Body of pancreas (tissue), 4 donors: ENCODE results near the gene PRKAG2. TPM values are rescaled to one million over a fixed set of nuclear protein-coding genes. Genes with fewer than 3 reads are reported as not detected.

ENCODE experiments used
- ATAC-seq: fragments of 150-250 bp; one replicate; pipeline ENCODE4 v1.9.1; 2016
- DNase-seq, 4 donors: peaks; one replicate each; pipeline ENCODE4 v3.0.0-alpha.2; 2019
- H3K27ac ChIP-seq, 4 donors: fragments of 200-600 bp; sonication (generic); 1 replicate in 3 of 4; 2 replicates in 1 of 4; pipeline versions ENCODE4 v1.5.1 to v1.6.1; 2016 to 2019; ENCODE audit warnings: mild to moderate bottlenecking in 1 of 4, mixed read lengths in 1 of 4, moderate library complexity in 1 of 4
- H3K27me3 ChIP-seq, 2 donors: fragments of 200-600 bp; sonication (generic); one replicate each; pipeline ENCODE4 v1.6.0; 2016; ENCODE audit warnings: mild to moderate bottlenecking in 1 of 2
- H3K36me3 ChIP-seq, 2 donors: fragments of 200-600 bp; sonication (generic); replicated peaks in 1 of 2; 2 replicates each; pipeline ENCODE4 v1.5.1; 2016; ENCODE audit warnings: low read depth in 2 of 2; ENCODE audit not compliant: insufficient read depth in 1 of 2
- H3K4me1 ChIP-seq: fragments of 200-600 bp; sonication (generic); one replicate; pipeline ENCODE4 v1.6.0; 2016
- H3K4me3 ChIP-seq, 2 donors: fragments of 200-600 bp; sonication (generic); 1 replicate in 1 of 2; 2 replicates in 1 of 2; pipeline ENCODE4 v1.5.1; 2016 to 2019
- H3K9me3 ChIP-seq, 3 donors: fragments of 200-600 bp; sonication (generic); 1 replicate in 2 of 3; 2 replicates in 1 of 3; pipeline ENCODE4 v1.5.1; 2016
- CTCF ChIP-seq, 7 experiments: fragments of 450-650 bp in 4 of 7; fragments of 200-600 bp in 3 of 7; sonication (generic) in 3 of 7; IDR thresholded peaks; one replicate each; pipeline ENCODE4 v1.5.1; 2016 to 2019; ENCODE audit warnings: antibody characterized with exemption in 7 of 7
- POLR2A ChIP-seq, 3 donors: fragments of 450-650 bp; IDR thresholded peaks; one replicate each; pipeline ENCODE4 v1.6.1; 2016; ENCODE audit warnings: antibody characterized with exemption in 3 of 3, mild to moderate bottlenecking in 2 of 3
- WGBS, 2 donors: methylation state at CpG; one replicate each; pipeline ENCODE4 v1.1.5; 2017; 5-methylcytosine and 5-hydroxymethylcytosine counted together
- intact Hi-C: fragments of 100-400 bp; cut with DNase I; formaldehyde crosslinking; loops from one replicate; pipeline ENCODE4 v1.15.1; 2023
- total RNA-seq, 2 donors: library from RNA; depleted of rRNA; stranded (reverse); fragments of >200 nt; gene quantifications; one replicate each; pipeline ENCODE4 v1.1.0, GENCODE V29; 2016

PRKAG2 gene
- total RNA-seq, 2 donors from 2014 or later = 9.9 to 24.4 TPM

DNA sequence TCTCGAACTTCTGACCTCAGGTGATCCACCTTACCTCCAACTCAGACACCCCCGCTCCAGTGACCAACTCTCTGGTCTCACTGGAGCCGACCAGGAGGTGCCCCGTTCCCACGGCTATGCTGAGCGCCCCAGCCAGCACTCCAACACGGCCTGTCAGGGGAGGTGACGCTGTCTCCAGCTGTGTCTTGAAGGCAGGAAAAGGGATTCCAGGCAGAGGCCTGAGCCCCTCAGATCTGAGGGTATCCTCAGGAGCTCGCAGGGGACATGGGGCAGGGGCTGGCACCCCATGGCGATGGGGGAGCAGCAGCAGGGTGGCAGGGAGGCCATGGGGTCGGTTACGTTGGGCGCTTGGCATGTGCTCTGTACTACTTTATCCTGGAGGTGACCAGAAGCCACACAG is 262.9 kb downstream of the PRKAG2 start:
- TF ChIP-seq CTCF (IDR thresholded peaks at IDR 0.05) (no peak), POLR2A (IDR thresholded peaks at IDR 0.05) (no peak)
- Histone ChIP-seq H3K4me3 (no peak overlapping the region), H3K36me3 (no peaks in the 10 kb centered on the region), H3K27ac (no peak overlapping the region), H3K9me3 (no peaks in the 10 kb centered on the region), H3K4me1 (peaks cover 23% of the 10 kb centered on the region), H3K27me3 (no peaks in the 10 kb centered on the region)
- DNase-seq (no peak), ATAC-seq (no peak)
- WGBS, 2 donors = 92 to 96% methylated on average over 9 to 11 of the region's 13 CpGs
- intact Hi-C loops = no loop called here

DNA sequence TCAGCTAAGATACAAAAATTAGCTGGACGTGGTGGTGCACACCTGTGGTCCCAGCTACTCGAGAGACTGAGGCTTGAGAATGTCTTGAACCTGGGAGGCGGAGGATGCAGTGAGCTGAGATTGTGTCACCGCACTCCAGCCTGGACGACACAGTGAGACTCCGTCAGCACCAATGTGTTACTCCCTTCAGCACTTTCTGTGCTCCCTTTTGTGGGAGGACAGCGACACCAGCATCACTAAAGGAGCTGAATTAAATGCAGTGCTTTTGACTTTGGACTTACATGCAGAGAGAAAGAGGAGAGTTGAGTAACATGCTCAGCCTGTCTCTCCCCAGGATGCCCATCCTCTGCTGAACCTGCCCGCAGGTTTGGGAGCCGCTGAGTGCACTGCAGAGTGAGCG is 265.0 kb downstream of the PRKAG2 start:
- DNase-seq = no peak
- intact Hi-C loops = no loop called here
- TF ChIP-seq POLR2A (IDR thresholded peaks at IDR 0.05) = no peak
- TF ChIP-seq CTCF (IDR thresholded peaks at IDR 0.05) = no peak

GRCh38 chr7:151611041-151611440 is 265.9 kb downstream of the PRKAG2 start:
- H3K4me3 ChIP-seq = no peak overlapping the region
- no peaks in the 10 kb centered on the region for H3K36me3 ChIP-seq
- intact Hi-C loops = no loop called here
- no peak for TF ChIP-seq CTCF (IDR thresholded peaks at IDR 0.05)
- TF ChIP-seq POLR2A (IDR thresholded peaks at IDR 0.05) = no peak
- ATAC-seq (no peak), DNase-seq (no peak)
- H3K27me3 ChIP-seq = no peaks in the 10 kb centered on the region
- no peak overlapping the region for H3K27ac ChIP-seq
- WGBS, 2 donors = 89 to 94% methylated on average over 11 of the region's 11 CpGs
- H3K9me3 ChIP-seq = no peaks in the 10 kb centered on the region
- peaks cover 14% of the 10 kb centered on the region for H3K4me1 ChIP-seq

More for the DNA sequence above, 265.0 kb downstream of the PRKAG2 start:
- Histone ChIP-seq H3K4me3 (no peak overlapping the region), H3K27me3 (no peaks in the 10 kb centered on the region), H3K4me1 (peaks cover 22% of the 10 kb centered on the region), H3K9me3 (no peaks in the 10 kb centered on the region), H3K27ac (no peak overlapping the region), H3K36me3 (no peaks in the 10 kb centered on the region)
- WGBS, 2 donors = 95 to 98% methylated on average over 7 to 10 of the region's 10 CpGs
- ATAC-seq = no peak

GRCh38 chr7:151608031-151608551 is 268.8 kb downstream of the PRKAG2 start:
- ATAC-seq (no peak), DNase-seq (no peak)
- no peaks in the 10 kb centered on the region for H3K27me3 ChIP-seq
- intact Hi-C loops = no loop called here
- no peaks in the 10 kb centered on the region for H3K36me3 ChIP-seq
- 88 to 91% methylated on average over 15 of the region's 15 CpGs for WGBS, 2 donors
- TF ChIP-seq CTCF (IDR thresholded peaks at IDR 0.05) (no peak), POLR2A (IDR thresholded peaks at IDR 0.05) (no peak)
- no peaks in the 10 kb centered on the region for H3K9me3 ChIP-seq
- H3K27ac ChIP-seq = no peak overlapping the region
- H3K4me1 ChIP-seq = peaks cover 11% of the 10 kb centered on the region
- no peak overlapping the region for H3K4me3 ChIP-seq

- no peak overlapping the region for H3K27ac ChIP-seq
- DNase-seq (no peak), ATAC-seq (no peak)
- H3K9me3 ChIP-seq = no peaks in the 10 kb centered on the region
- peaks cover 11% of the 10 kb centered on the region for H3K4me1 ChIP-seq
- TF ChIP-seq POLR2A (IDR thresholded peaks at IDR 0.05) = no peak
- no peak for TF ChIP-seq CTCF (IDR thresholded peaks at IDR 0.05)
- no peaks in the 10 kb centered on the region for H3K36me3 ChIP-seq
- intact Hi-C loops = no loop called here
- H3K4me3 ChIP-seq = no peak overlapping the region
- no peaks in the 10 kb centered on the region for H3K27me3 ChIP-seq
- 75 to 87% methylated on average over 3 of the region's 3 CpGs for WGBS, 2 donors
These were observed 269.4 kb downstream of the PRKAG2 start for GRCh38 chr7:151607464-151607867.
